Suprapubic skin (tissue), 4 donors: ENCODE measurements around the gene SYNGR1. TPM values are rescaled to one million over a fixed set of nuclear protein-coding genes. Genes with fewer than 3 reads are reported as not detected.
A peak's percentile ranks its signal among the peaks of the same experiment; 100 is the strongest.

Source experiments
- DNase-seq, 2 donors: peaks; one replicate each; pipeline ENCODE4 v3.0.0-alpha.2; 2019; ENCODE audit warnings: low spot score in 2 of 2
- H3K27ac ChIP-seq: fragments of 200-600 bp; sonication (generic); one replicate; pipeline ENCODE4 v1.5.1; 2019
- H3K27me3 ChIP-seq: fragments of 200-600 bp; sonication (generic); one replicate; pipeline ENCODE4 v1.5.1; 2019
- H3K36me3 ChIP-seq: fragments of 200-600 bp; sonication (generic); one replicate; pipeline ENCODE4 v1.5.1; 2019
- H3K4me1 ChIP-seq: fragments of 200-600 bp; sonication (generic); one replicate; pipeline ENCODE4 v1.5.1; 2019
- H3K4me3 ChIP-seq: fragments of 200-600 bp; sonication (generic); one replicate; pipeline ENCODE4 v1.5.1; 2019; ENCODE audit warnings: mild to moderate bottlenecking
- H3K9me3 ChIP-seq: fragments of 200-600 bp; sonication (generic); one replicate; pipeline ENCODE4 v1.5.1; 2019
- CTCF ChIP-seq, 2 donors: fragments of 200-600 bp in 1 of 2; fragments of 450-650 bp in 1 of 2; sonication (generic) in 1 of 2; IDR thresholded peaks; one replicate each; pipeline ENCODE4 v1.5.1; 2016 to 2019; ENCODE audit warnings: antibody characterized with exemption in 2 of 2, mild to moderate bottlenecking in 1 of 2, moderate library complexity in 1 of 2
- EP300 ChIP-seq: sonication (generic); formaldehyde crosslinking; IDR thresholded peaks from one replicate; pipeline ENCODE4 v1.6.1; 2017; ENCODE audit warnings: antibody characterized with exemption
- POLR2A ChIP-seq, 2 donors: fragments of 450-650 bp; IDR thresholded peaks; one replicate each; pipeline ENCODE4 v1.6.1; 2017; ENCODE audit warnings: antibody characterized with exemption in 2 of 2, mild to moderate bottlenecking in 2 of 2, moderate library complexity in 2 of 2
- POLR2AphosphoS5 ChIP-seq, 3 donors: sonication (generic); formaldehyde crosslinking; IDR thresholded peaks; one replicate each; pipeline ENCODE4 v1.6.1; 2017; ENCODE audit warnings: antibody characterized with exemption in 3 of 3
- WGBS: methylation state at CpG from one replicate; pipeline ENCODE4 v1.1.5; 2018; 5-methylcytosine and 5-hydroxymethylcytosine counted together
- total RNA-seq, 4 donors: library from RNA; depleted of rRNA; stranded (reverse); fragments of >200 nt; gene quantifications; one replicate each; pipeline ENCODE4 v1.1.0, GENCODE V29; 2016

SYNGR1 gene
- total RNA-seq, 4 donors from 2014 or later = 34.6 to 52.5 (median 44.3) TPM

GRCh38 chr22:39309881-39310714 lies 39.7 kb upstream of the SYNGR1 start:
- Histone ChIP-seq H3K27ac (peak overlapping the region; percentile 81), H3K27me3 (no peaks in the 10 kb centered on the region), H3K9me3 (no peaks in the 10 kb centered on the region), H3K36me3 (peaks cover 37% of the 10 kb centered on the region), H3K4me1 (peaks cover 35% of the 10 kb centered on the region), H3K4me3 (no peak overlapping the region)
- WGBS = 78% methylated on average over 13 of the region's 16 CpGs
- DNase-seq = no peak
- TF ChIP-seq POLR2A (IDR thresholded peaks at IDR 0.05) (no peak), CTCF (IDR thresholded peaks at IDR 0.05) (no peak), POLR2AphosphoS5 (IDR thresholded peaks at IDR 0.05) (no peak), EP300 (no peak)

GRCh38 chr22:39311592-39312400 lies 38.0 kb upstream of the SYNGR1 start:
- H3K27ac ChIP-seq = no peak overlapping the region
- 91% methylated on average over 17 of the region's 19 CpGs for WGBS
- H3K4me1 ChIP-seq = peaks cover 52% of the 10 kb centered on the region
- H3K27me3 ChIP-seq = no peaks in the 10 kb centered on the region
- TF ChIP-seq EP300 (no peak), POLR2AphosphoS5 (IDR thresholded peaks at IDR 0.05) (no peak)
- no peak for DNase-seq
- H3K36me3 ChIP-seq = peaks cover 50% of the 10 kb centered on the region
- H3K4me3 ChIP-seq = no peak overlapping the region
- no peaks in the 10 kb centered on the region for H3K9me3 ChIP-seq

GRCh38 chr22:39312410-39312809 lies 37.4 kb upstream of the SYNGR1 start:
- Histone ChIP-seq H3K4me1 (peaks cover 58% of the 10 kb centered on the region), H3K27me3 (no peaks in the 10 kb centered on the region), H3K36me3 (peaks cover 56% of the 10 kb centered on the region), H3K9me3 (no peaks in the 10 kb centered on the region), H3K4me3 (no peak overlapping the region), H3K27ac (no peak overlapping the region)
- no peak for DNase-seq
- TF ChIP-seq POLR2A (IDR thresholded peaks at IDR 0.05) = no peak
- no peak for TF ChIP-seq EP300
- TF ChIP-seq CTCF (IDR thresholded peaks at IDR 0.05) = no peak
- TF ChIP-seq POLR2AphosphoS5 (IDR thresholded peaks at IDR 0.05) = no peak
- WGBS = 72% methylated on average over 5 of the region's 5 CpGs

GRCh38 chr22:39313258-39314001 lies 36.4 kb upstream of the SYNGR1 start:
- 83% methylated on average over 8 of the region's 20 CpGs for WGBS
- TF ChIP-seq EP300 (no peak), POLR2A (IDR thresholded peaks at IDR 0.05) (no peak), POLR2AphosphoS5 (IDR thresholded peaks at IDR 0.05) (no peak), CTCF (IDR thresholded peaks at IDR 0.05) (no peak)
- Histone ChIP-seq H3K4me1 (peaks cover 64% of the 10 kb centered on the region), H3K27ac (no peak overlapping the region), H3K36me3 (peaks cover 61% of the 10 kb centered on the region), H3K9me3 (no peaks in the 10 kb centered on the region), H3K4me3 (no peak overlapping the region), H3K27me3 (no peaks in the 10 kb centered on the region)
- DNase-seq = no peak

GRCh38 chr22:39314251-39314971 lies 35.4 kb upstream of the SYNGR1 start:
- Histone ChIP-seq H3K4me3 (no peak overlapping the region), H3K4me1 (peaks cover 58% of the 10 kb centered on the region), H3K27me3 (no peaks in the 10 kb centered on the region), H3K9me3 (no peaks in the 10 kb centered on the region), H3K36me3 (peaks cover 61% of the 10 kb centered on the region), H3K27ac (no peak overlapping the region)
- TF ChIP-seq EP300 (no peak), POLR2A (IDR thresholded peaks at IDR 0.05) (no peak), CTCF (IDR thresholded peaks at IDR 0.05) (no peak), POLR2AphosphoS5 (IDR thresholded peaks at IDR 0.05) (no peak)
- no peak for DNase-seq
- WGBS = 84% methylated on average over 12 of the region's 14 CpGs
